NCI-H460 (cell line): ENCODE measurements around the gene TPP2. TPM values are rescaled to one million over a fixed set of nuclear protein-coding genes. Genes with fewer than 3 reads are reported as not detected.
A peak's percentile ranks its signal among the peaks of the same experiment; 100 is the strongest.

Experiments
- DNase-seq: peaks from one replicate; pipeline ENCODE4 v3.0.0-alpha.2; 2016; ENCODE audit warnings: low read depth; ENCODE audit errors: extremely low read depth
- total RNA-seq: library from RNA; depleted of rRNA; stranded (reverse); fragments of >200 nt; shearing (Covaris generic); gene quantifications from 2 replicates; pipeline ENCODE4 v1.2.3, GENCODE V29; 2014; rRNA removed

The TPP2 gene
- total RNA-seq, 1 experiment from 2014 or later, result 35.6 TPM

DNA sequence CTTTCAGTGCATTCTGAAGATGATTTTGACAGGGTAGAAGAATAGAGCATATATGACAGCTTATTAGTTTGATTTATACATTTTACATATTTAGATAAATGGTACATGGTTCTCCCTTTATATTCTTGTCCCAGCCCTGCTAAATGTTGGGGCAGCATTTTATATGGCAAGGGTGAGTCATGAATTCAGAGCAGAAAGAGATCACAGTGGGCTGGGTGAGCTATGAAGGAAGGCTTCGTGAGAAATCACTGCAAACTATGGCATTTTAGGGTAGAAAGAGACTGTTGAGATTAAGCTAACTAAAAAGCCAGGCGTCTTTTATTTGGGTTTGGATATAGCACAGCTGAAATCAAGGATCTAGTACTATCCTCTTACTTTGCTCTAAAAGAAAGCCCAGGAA, 122.0 kb downstream of the TPP2 start:
- no peak for DNase-seq

DNA sequence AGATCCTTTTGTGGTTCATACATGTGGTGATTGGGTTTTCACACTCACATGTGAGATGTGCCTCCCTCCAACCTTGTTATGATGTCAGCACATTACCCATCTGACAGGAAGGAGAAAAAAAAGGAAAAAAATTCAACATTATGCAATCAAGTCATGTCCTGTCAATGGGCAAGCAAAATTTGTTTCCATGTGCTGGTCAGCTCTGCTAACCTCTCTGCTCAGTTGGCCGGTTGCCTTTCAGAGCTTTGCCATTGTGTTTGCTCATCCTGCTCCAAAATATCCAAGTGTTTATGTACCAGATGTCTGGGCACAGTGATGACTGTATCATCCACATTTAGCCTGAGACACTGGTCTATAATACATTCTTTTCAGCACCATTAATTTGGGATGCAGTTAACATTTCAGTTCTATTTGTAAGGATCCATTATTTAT, 125.0 kb downstream of the TPP2 start:
- no peak for DNase-seq

DNA sequence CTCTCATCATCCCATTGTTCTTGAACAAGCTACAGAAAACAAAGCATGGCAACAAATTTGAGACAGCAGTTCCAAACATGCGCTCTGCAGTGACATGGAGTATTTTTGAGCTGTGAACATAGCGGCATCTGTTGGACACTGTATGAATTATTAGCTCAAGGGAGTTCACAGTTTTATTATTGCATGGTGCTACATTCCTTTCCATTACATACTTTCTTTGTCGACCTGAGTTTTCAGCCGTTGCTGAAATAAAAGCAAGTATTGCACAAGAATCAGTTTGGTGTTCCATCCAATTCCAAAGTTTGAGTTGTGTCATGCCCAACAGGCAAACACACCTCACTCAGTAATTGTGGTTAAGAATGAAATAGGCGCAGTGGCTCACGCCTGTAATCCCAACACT, 128.1 kb downstream of the TPP2 start:
- peak; percentile 54 for DNase-seq

DNA sequence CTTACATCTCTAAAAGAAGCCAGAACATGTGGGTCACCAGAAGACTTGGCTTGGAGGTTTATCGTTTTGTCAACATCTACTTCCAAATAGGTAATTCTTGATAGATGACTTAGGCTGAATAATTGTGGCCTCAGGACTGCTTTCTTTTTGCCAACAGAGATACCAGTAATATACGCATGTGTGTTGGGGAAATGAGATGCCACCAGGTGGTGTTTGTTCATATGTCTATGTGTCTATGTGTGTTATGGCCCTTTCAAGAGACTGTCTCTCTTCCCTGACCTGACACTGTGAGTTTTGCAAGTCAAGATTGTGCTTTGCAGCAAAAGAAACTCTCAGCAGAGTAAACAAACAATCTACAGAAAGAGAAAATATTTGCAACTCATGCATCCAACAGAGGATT, 129.6 kb downstream of the TPP2 start:
- no peak for DNase-seq

Other genes with a start within 250 kb of the TPP2 start
- 7.5 and 8.2 TPM in 2 replicates for gene FGF14, start 194.9 kb upstream of the TPP2 start, total RNA-seq
- not detected in 2 replicates for gene METTL21C, start 98.1 kb downstream of the TPP2 start, total RNA-seq
- gene TEX30, start 176.8 kb downstream of the TPP2 start, total RNA-seq, result 26.2 and 33.5 TPM in 2 replicates
- gene POGLUT2, start 202.0 kb downstream of the TPP2 start, total RNA-seq, result 12.7 TPM in 2 replicates
- 15.0 and 19.3 TPM in 2 replicates for gene BIVM, start 202.1 kb downstream of the TPP2 start, total RNA-seq
- gene ERCC5, start 249.0 kb downstream of the TPP2 start, total RNA-seq, result 30.5 and 33.4 TPM in 2 replicates